Upper lobe of left lung (tissue), 4 donors: ENCODE measurements around the gene ATG3.

Source experiments
- POLR2A ChIP-seq, 4 donors: fragments of 450-650 bp; IDR thresholded peaks; one replicate each; pipeline ENCODE4 v1.5.1; 2016 to 2017; ENCODE audit warnings: antibody characterized with exemption in 4 of 4, mild to moderate bottlenecking in 2 of 4
- POLR2AphosphoS5 ChIP-seq, 2 donors: sonication (generic); formaldehyde crosslinking; IDR thresholded peaks; one replicate each; pipeline ENCODE4 v1.5.1; 2017; ENCODE audit warnings: antibody characterized with exemption in 2 of 2
- TF ChIP-seq, protein P1 (sequence below), 6 experiments: fragments of 450-650 bp in 4 of 6; fragments of 200-600 bp in 2 of 6; sonication (generic) in 2 of 6; IDR thresholded peaks; one replicate each; pipeline ENCODE4 v1.5.1; 2016 to 2019; ENCODE audit warnings: antibody characterized with exemption in 6 of 6

DNA sequence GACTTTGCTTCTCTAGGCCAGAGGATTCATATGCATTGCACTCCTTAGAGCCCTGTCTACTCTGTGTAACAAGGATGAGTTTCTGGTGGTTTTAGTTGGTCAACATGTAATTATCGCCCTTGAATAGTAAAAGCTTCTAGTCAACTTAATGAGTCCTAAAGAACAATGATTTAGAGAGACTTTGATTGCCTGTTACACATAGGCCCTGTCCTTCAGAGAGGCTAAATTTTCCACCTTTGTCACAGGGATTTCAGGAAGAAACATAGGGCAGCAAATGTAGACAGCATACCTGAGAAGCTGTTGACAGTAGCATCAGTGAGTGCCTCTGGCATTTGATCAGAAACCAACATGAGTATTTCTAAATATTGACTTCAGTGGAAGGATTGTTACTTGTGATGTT, 69.6 kb downstream of the ATG3 start:
- TF ChIP-seq, protein P1, sequence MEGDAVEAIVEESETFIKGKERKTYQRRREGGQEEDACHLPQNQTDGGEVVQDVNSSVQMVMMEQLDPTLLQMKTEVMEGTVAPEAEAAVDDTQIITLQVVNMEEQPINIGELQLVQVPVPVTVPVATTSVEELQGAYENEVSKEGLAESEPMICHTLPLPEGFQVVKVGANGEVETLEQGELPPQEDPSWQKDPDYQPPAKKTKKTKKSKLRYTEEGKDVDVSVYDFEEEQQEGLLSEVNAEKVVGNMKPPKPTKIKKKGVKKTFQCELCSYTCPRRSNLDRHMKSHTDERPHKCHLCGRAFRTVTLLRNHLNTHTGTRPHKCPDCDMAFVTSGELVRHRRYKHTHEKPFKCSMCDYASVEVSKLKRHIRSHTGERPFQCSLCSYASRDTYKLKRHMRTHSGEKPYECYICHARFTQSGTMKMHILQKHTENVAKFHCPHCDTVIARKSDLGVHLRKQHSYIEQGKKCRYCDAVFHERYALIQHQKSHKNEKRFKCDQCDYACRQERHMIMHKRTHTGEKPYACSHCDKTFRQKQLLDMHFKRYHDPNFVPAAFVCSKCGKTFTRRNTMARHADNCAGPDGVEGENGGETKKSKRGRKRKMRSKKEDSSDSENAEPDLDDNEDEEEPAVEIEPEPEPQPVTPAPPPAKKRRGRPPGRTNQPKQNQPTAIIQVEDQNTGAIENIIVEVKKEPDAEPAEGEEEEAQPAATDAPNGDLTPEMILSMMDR (IDR thresholded peaks at IDR 0.05): no peak
- TF ChIP-seq POLR2A (IDR thresholded peaks at IDR 0.05) (no peak), POLR2AphosphoS5 (IDR thresholded peaks at IDR 0.05) (no peak)
